Parathyroid adenoma (tissue), 2 donors: Measurements from ENCODE around the gene FBXO21.

Experiments used
- H2AFZ ChIP-seq: fragments of 300-600 bp; sonication (generic); one replicate; pipeline ENCODE4 v1.7.0; 2017; ENCODE audit warnings: antibody characterized with exemption, mild to moderate bottlenecking
- H3K27ac ChIP-seq: fragments of 300-600 bp; sonication (generic); one replicate; pipeline ENCODE4 v1.7.0; 2017
- H3K27me3 ChIP-seq: fragments of 300-600 bp; sonication (generic); one replicate; pipeline ENCODE4 v1.7.0; 2017; ENCODE audit warnings: low read length; ENCODE audit not compliant: control insufficient read depth, insufficient read depth
- H3K36me3 ChIP-seq: fragments of 300-600 bp; sonication (generic); one replicate; pipeline ENCODE4 v1.7.0; 2017; ENCODE audit warnings: low read length; ENCODE audit not compliant: control insufficient read depth, insufficient read depth
- H3K4me1 ChIP-seq: fragments of 300-600 bp; sonication (generic); one replicate; pipeline ENCODE4 v1.7.0; 2017; ENCODE audit warnings: control low read depth
- H3K4me2 ChIP-seq: fragments of 300-600 bp; sonication (generic); one replicate; pipeline ENCODE4 v1.7.0; 2017; ENCODE audit warnings: low read length
- H3K4me3 ChIP-seq: fragments of 300-600 bp; sonication (generic); one replicate; pipeline ENCODE4 v1.7.0; 2017; ENCODE audit warnings: low read depth, low read length
- H3K79me2 ChIP-seq: fragments of 300-600 bp; sonication (generic); one replicate; pipeline ENCODE4 v1.7.0; 2017; ENCODE audit warnings: control low read depth
- H3K9ac ChIP-seq: fragments of 300-600 bp; sonication (generic); one replicate; pipeline ENCODE4 v1.7.0; 2017; ENCODE audit warnings: mild to moderate bottlenecking
- H3K9me3 ChIP-seq: fragments of 300-600 bp; sonication (generic); one replicate; pipeline ENCODE4 v1.7.0; 2017; ENCODE audit warnings: low read length; ENCODE audit not compliant: control insufficient read depth
- TF ChIP-seq, protein P1 (sequence below): fragments of 300-600 bp; sonication (generic); IDR thresholded peaks from one replicate; pipeline ENCODE4 v1.7.0; 2017; ENCODE audit warnings: antibody characterized with exemption, mild to moderate bottlenecking
- donor health status: primary hyperparathyroidism.

Gene FBXO21

DNA sequence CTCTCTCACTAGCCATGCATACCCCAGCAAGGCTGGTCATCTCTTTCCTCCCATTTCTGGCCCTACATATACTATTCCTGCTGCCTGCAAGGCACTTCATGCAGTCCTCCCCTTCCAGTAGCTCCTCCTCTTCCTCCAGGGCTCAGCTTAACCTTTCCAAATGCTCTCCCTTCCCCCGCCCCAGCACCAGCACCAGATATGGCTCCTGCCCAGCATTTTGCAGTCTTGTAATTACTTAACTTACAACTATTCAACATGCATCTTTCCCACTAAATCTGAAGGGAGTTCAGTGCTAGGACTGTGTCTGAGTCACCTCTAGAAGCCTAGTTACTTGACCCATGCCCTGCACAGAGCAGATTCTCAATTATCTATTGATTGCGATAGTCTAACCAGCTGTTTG, 1.8 kb upstream of the FBXO21 start:
- no peaks in the 10 kb centered on the region for H3K9me3 ChIP-seq
- no peaks in the 10 kb centered on the region for H3K4me1 ChIP-seq
- H3K4me3 ChIP-seq: no peak overlapping the region
- H3K9ac ChIP-seq: no peak overlapping the region
- TF ChIP-seq, protein P1, sequence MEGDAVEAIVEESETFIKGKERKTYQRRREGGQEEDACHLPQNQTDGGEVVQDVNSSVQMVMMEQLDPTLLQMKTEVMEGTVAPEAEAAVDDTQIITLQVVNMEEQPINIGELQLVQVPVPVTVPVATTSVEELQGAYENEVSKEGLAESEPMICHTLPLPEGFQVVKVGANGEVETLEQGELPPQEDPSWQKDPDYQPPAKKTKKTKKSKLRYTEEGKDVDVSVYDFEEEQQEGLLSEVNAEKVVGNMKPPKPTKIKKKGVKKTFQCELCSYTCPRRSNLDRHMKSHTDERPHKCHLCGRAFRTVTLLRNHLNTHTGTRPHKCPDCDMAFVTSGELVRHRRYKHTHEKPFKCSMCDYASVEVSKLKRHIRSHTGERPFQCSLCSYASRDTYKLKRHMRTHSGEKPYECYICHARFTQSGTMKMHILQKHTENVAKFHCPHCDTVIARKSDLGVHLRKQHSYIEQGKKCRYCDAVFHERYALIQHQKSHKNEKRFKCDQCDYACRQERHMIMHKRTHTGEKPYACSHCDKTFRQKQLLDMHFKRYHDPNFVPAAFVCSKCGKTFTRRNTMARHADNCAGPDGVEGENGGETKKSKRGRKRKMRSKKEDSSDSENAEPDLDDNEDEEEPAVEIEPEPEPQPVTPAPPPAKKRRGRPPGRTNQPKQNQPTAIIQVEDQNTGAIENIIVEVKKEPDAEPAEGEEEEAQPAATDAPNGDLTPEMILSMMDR: no peak
- no peaks in the 10 kb centered on the region for H3K36me3 ChIP-seq
- no peak overlapping the region for H2AFZ ChIP-seq
- H3K27ac ChIP-seq: no peak overlapping the region
- H3K79me2 ChIP-seq: peaks cover 8% of the 10 kb centered on the region
- H3K27me3 ChIP-seq: no peaks in the 10 kb centered on the region
- no peak overlapping the region for H3K4me2 ChIP-seq

DNA sequence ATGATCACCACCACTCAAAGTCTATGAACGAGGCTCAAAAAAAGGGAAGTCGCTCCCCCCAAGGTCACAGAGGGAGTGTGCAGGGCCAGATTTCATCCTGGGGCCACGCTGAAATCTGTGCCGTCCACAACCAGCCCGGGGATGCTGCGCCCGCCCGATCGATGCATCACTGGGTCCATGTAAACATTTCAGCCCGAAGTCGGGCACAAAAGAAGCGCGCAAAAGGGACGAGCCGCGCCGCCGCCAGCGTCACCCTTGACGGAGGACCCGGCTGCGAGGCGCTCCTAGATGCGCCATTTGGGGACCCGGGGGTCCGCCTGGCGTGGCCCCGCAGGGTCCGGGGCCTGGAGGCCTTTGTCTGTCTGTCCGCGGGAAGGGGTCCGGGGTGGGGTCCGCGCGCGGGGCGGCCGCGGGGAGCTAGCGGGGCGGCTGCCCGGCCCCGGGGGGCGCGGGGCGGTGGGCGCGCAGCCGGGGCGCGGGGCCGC, 503 bp downstream of the FBXO21 start:
- peak overlapping the region; percentile 78 for H3K4me2 ChIP-seq
- H3K9ac ChIP-seq: no peak overlapping the region
- peaks cover 8% of the 10 kb centered on the region for H3K79me2 ChIP-seq
- no peaks in the 10 kb centered on the region for H3K27me3 ChIP-seq
- peak overlapping the region; percentile 2 for H3K27ac ChIP-seq
- TF ChIP-seq, protein P1: no peak
- H3K36me3 ChIP-seq: no peaks in the 10 kb centered on the region
- H3K4me1 ChIP-seq: no peaks in the 10 kb centered on the region
- H3K4me3 ChIP-seq: peak overlapping the region; percentile 69
- peak overlapping the region; percentile 93 for H2AFZ ChIP-seq
- H3K9me3 ChIP-seq: no peaks in the 10 kb centered on the region

DNA sequence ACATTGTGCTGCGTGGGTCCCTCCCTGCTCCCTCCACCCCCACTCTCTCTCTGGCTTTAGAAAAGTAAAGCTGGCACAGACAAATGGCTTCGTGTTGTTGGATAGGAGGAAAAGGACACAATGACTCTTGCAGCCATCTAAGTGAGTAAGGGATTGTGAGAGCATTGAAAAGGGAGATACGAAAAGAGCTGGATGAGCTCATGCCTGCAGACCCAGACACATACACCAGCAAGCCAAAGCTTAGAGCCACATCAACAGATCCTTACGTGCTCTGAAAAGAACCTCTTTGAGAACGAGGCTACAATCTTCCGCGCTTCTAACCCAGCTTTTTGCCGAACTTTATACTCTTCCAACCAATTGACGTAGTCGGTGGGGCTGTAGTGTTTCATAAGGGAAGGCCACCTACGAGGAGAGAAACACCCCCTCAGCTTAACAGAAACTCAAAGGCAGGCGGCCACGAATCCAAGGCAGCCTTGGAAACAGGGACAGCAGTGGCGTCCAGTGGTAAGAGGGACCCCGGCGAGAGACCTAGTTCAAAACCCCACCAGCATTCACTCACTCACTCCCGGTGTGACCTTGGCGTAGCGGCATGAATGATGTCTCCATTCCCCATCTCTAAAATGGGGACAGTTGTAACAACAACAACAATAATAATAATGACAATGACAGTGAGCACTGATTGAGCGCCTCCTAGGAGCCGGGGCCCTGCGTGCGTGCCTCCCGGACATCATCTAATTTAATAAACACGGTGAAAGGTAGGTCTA, 1.1 kb downstream of the FBXO21 start:
- Histone ChIP-seq H3K4me1 (no peaks in the 10 kb centered on the region), H3K27ac (peak overlapping the region; percentile 2), H3K79me2 (peaks cover 8% of the 10 kb centered on the region), H2AFZ (peak overlapping the region; percentile 93), H3K9me3 (no peaks in the 10 kb centered on the region), H3K36me3 (no peaks in the 10 kb centered on the region), H3K4me2 (peak overlapping the region; percentile 78), H3K27me3 (no peaks in the 10 kb centered on the region), H3K4me3 (peak overlapping the region; percentile 69), H3K9ac (no peak overlapping the region)
- TF ChIP-seq, protein P1: no peak

DNA sequence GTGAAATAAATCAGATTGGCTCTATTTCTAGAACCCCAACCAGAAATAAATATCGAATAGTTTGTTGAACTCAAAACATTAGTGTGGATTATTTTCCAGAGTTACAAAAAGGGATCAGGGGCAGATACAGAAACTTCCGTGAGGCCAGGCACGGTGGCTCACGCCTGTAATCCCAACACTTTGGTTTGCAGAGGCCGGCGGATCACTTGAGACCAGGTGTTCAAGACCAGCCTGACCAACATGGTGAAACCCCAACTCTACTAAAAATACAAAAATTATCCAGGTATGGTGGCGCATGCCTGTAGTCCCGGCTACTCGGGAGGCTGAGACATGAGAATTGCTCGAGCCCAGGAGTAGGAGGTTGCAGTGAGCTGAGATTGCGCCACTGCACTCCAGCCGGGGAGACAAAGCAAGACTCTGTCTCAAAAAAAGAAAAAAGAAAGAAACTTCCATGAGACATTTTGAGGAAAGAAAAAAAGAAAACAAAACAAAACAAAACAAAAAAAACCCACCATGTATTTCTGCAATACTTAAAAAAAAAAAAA, 2.1 kb downstream of the FBXO21 start:
- TF ChIP-seq, protein P1: no peak
- no peak overlapping the region for H3K4me2 ChIP-seq
- H3K27ac ChIP-seq: no peak overlapping the region
- no peaks in the 10 kb centered on the region for H3K4me1 ChIP-seq
- no peaks in the 10 kb centered on the region for H3K27me3 ChIP-seq
- no peak overlapping the region for H2AFZ ChIP-seq
- peaks cover 8% of the 10 kb centered on the region for H3K79me2 ChIP-seq
- no peak overlapping the region for H3K4me3 ChIP-seq
- H3K9me3 ChIP-seq: no peaks in the 10 kb centered on the region
- H3K9ac ChIP-seq: no peak overlapping the region
- H3K36me3 ChIP-seq: no peaks in the 10 kb centered on the region
